ENCODE data around the gene COL17A1. TPM values are rescaled to one million over a fixed set of nuclear protein-coding genes. Genes with fewer than 3 reads are reported as not detected.

COL17A1 gene
- total and polyA plus RNA-seq, 2 of the 13 experiments (the other 11 are each of a cell fraction or from before 2014, with no cell fraction given) = 0.03 TPM; not detected in 1

- no TSS peak for BruUV-seq (replicated peaks)
- no peaks in the 10 kb centered on the region for H4K20me1 ChIP-seq (ENCODE audit: insufficient read depth, low read length)
- no peak overlapping the region for H3K27ac ChIP-seq (ENCODE audit: extremely low read length, insufficient read depth, low read length)
- no peaks in the 10 kb centered on the region for H3K79me2 ChIP-seq (ENCODE audit: insufficient read depth, low read length)
- no peaks in the 10 kb centered on the region for H3K4me1 ChIP-seq (ENCODE audit: insufficient read depth, low read length)
- ATAC-seq = no peak
- 0% methylated on average over 1 of the region's 1 CpG for WGBS (ENCODE audit: low lambda C conversion rate)
- no peak for DNase-seq (ENCODE audit: low spot score)
- no peak overlapping the region for H3K4me3 ChIP-seq (replicated peaks in 1 of 3; ENCODE audit: insufficient read depth in 1 of 3, low read depth in 2 of 3, low read length in 3 of 3)
- H3K36me3 ChIP-seq (replicated peaks in 1 of 2; ENCODE audit: control insufficient read depth in 1 of 2, insufficient read depth in 2 of 2, low read length in 2 of 2) = no peaks in the 10 kb centered on the region
- ChIA-PET POLR2A (no interaction called here), CTCF (ENCODE audit: low intra/inter-chr PET ratio, low total read pairs) (no interaction called here)
- no peak overlapping the region for H3K4me2 ChIP-seq (ENCODE audit: low read depth, low read length)
- no peak for FAIRE-seq
- H3K9me3 ChIP-seq (ENCODE audit: low read length) = no peaks in the 10 kb centered on the region
- H2AFZ ChIP-seq (ENCODE audit: low read length) = no peak overlapping the region
- no peak for TF ChIP-seq CBX1 (IDR thresholded peaks at IDR 0.05; ENCODE audit: low read depth)
- no peak for TF ChIP-seq ZNF34 (CRISPR knock-in tag; IDR thresholded peaks at IDR 0.05; ENCODE audit: borderline replicate concordance)
- no peak for TF ChIP-seq RXRA (CRISPR knock-in tag; IDR thresholded peaks at IDR 0.05)
- no peak for TF ChIP-seq BATF2 (CRISPR knock-in tag; IDR thresholded peaks at IDR 0.05)
- no peak for TF ChIP-seq ZMYM4 (CRISPR knock-in tag; IDR thresholded peaks at IDR 0.05)
- TF ChIP-seq JDP2 (CRISPR knock-in tag; IDR thresholded peaks at IDR 0.05; ENCODE audit: borderline replicate concordance) = no peak
- no peak for TF ChIP-seq ZNF512 (CRISPR knock-in tag; IDR thresholded peaks at IDR 0.05)
- TF ChIP-seq STAT6 (CRISPR knock-in tag; IDR thresholded peaks at IDR 0.05; ENCODE audit: borderline replicate concordance) = no peak
- TF ChIP-seq SMAD1 (CRISPR knock-in tag; IDR thresholded peaks at IDR 0.05; ENCODE audit: borderline replicate concordance, low read depth) = no peak
- TF ChIP-seq ZNF747 (CRISPR knock-in tag; IDR thresholded peaks at IDR 0.05; ENCODE audit: borderline replicate concordance) = no peak
- intact Hi-C loops (cut with micrococcal nuclease; ENCODE audit: unreplicated experiment) (no loop called here), in situ Hi-C loops (cut with HindIII; ENCODE audit: extremely low pct_ligation_motif_present, low pct_unique_long_range_greater_than_20kb) (no loop called here)
- H3K9ac ChIP-seq (ENCODE audit: insufficient read depth, low read depth, low read length) = no peak overlapping the region
- H3K27me3 ChIP-seq (ENCODE audit: control insufficient read depth in 1 of 2, insufficient read depth in 2 of 2, low read length in 2 of 2) = no peaks in the 10 kb centered on the region; a peak in 1 of 5 replicates
These were observed 18.3 kb upstream of the COL17A1 start for GRCh38 chr10:104103956-104104355.
